IMR-90 (cell line): Measurements from ENCODE around the gene STRIP1. TPM values are rescaled to one million over a fixed set of nuclear protein-coding genes. Genes with fewer than 3 reads are reported as not detected.

Experiments used
- ATAC-seq: fragments of 200-7000 bp; cut with Tn5 transposase; 2 replicates; pipeline ENCODE4 v1.9.1; 2020; ENCODE audit warnings: low read depth, mild to moderate bottlenecking, moderate library complexity
- BruUV-seq: library from RNA; stranded (reverse); fragments of 400-500 nt; replicated peaks from 2 replicates; lab custom pipeline; 2021; lab: Mats Ljungman, UMichigan
- CTCF ChIA-PET: fragments of 300-600 bp; formaldehyde crosslinking; extraction: SDS; loops from one replicate; lab custom pipeline; 2021; ENCODE audit warnings: antibody characterized with exemption; lab: Yijun Ruan, JAX
- POLR2A ChIA-PET: fragments of 300-600 bp; sonication (Branson Sonifier 250); formaldehyde crosslinking; loops from one replicate; lab custom pipeline; 2022; ENCODE audit warnings: antibody characterized with exemption; ENCODE audit not compliant: unreplicated experiment; lab: Charles Lee
- DNase-seq: peaks from one replicate; pipeline ENCODE4 v3.0.0; 2013
- H2AFZ ChIP-seq: replicated peaks from 2 replicates; pipeline ENCODE3; 2013; ENCODE audit warnings: low read length, mild to moderate bottlenecking; ENCODE audit not compliant: poor library complexity
- H2AK5ac ChIP-seq: 2 replicates; pipeline ENCODE4 v1.6.1; 2013; ENCODE audit warnings: low read depth, low read length, inconsistent platforms
- H2AK9ac ChIP-seq: replicated peaks from 2 replicates; pipeline ENCODE3; 2013; ENCODE audit warnings: mild to moderate bottlenecking, low read depth, low read length, moderate library complexity; ENCODE audit not compliant: poor library complexity
- H2BK120ac ChIP-seq: 2 replicates; pipeline ENCODE4 v1.6.1; 2013; ENCODE audit warnings: low read depth, low read length, inconsistent platforms
- H2BK15ac ChIP-seq: 3 replicates; pipeline ENCODE4 v1.6.1; 2013; ENCODE audit warnings: low read depth, low read length, inconsistent platforms
- H2BK20ac ChIP-seq: 2 replicates; pipeline ENCODE4 v1.6.1; 2013; ENCODE audit warnings: low read depth, mild to moderate bottlenecking, inconsistent platforms, low read length, moderate library complexity
- H2BK5ac ChIP-seq: 2 replicates; pipeline ENCODE4 v1.6.1; 2013; ENCODE audit warnings: mild to moderate bottlenecking, low read depth, low read length, inconsistent platforms; ENCODE audit not compliant: poor library complexity, severe bottlenecking
- H3K14ac ChIP-seq: replicated peaks from 2 replicates; pipeline ENCODE4 v1.6.1; 2013; ENCODE audit warnings: low read depth, low read length, inconsistent platforms
- H3K18ac ChIP-seq: 2 replicates; pipeline ENCODE4 v1.6.1; 2013; ENCODE audit warnings: low read depth, low read length, control low read depth
- H3K23ac ChIP-seq: 2 replicates; pipeline ENCODE4 v1.6.1; 2013; ENCODE audit warnings: low read depth, low read length, inconsistent platforms
- H3K27ac ChIP-seq: 2 replicates; pipeline ENCODE4 v1.5.1; 2013; ENCODE audit warnings: mild to moderate bottlenecking, control low read depth, low read length; ENCODE audit not compliant: insufficient read depth
- H3K27me3 ChIP-seq: 2 replicates; pipeline ENCODE4 v1.6.1; 2013; ENCODE audit warnings: low read length; ENCODE audit not compliant: control insufficient read depth, insufficient read depth
- H3K36me3 ChIP-seq: 2 replicates; pipeline ENCODE4 v1.6.1; 2013; ENCODE audit warnings: low read length, mixed read lengths; ENCODE audit not compliant: control insufficient read depth, insufficient read depth
- H3K4ac ChIP-seq: 2 replicates; pipeline ENCODE4 v1.6.1; 2013; ENCODE audit warnings: low read depth, low read length, inconsistent platforms
- H3K4me1 ChIP-seq: 2 replicates; pipeline ENCODE4 v1.6.1; 2013; ENCODE audit warnings: low read length, mixed read lengths; ENCODE audit not compliant: control insufficient read depth, insufficient read depth
- H3K4me2 ChIP-seq: 2 replicates; pipeline ENCODE4 v1.6.1; 2013; ENCODE audit warnings: low read depth, mild to moderate bottlenecking, control low read depth, low read length, moderate library complexity
- H3K4me3 ChIP-seq: 2 replicates; pipeline ENCODE4 v1.5.1; 2013; ENCODE audit warnings: low read depth, mild to moderate bottlenecking, control low read depth, low read length, moderate library complexity; ENCODE audit not compliant: insufficient read depth
- H3K56ac ChIP-seq: 2 replicates; pipeline ENCODE4 v1.6.1; 2013; ENCODE audit warnings: low read length, inconsistent platforms; ENCODE audit not compliant: insufficient read depth; ENCODE audit errors: extremely low read depth
- H3K79me1 ChIP-seq, 2 experiments: 2 replicates each; pipeline ENCODE4 v1.6.1; 2013; ENCODE audit warnings: low read length in 2 of 2, inconsistent platforms in 1 of 2, low read depth in 1 of 2
- H3K9ac ChIP-seq: 2 replicates; pipeline ENCODE4 v1.6.1; 2013; ENCODE audit warnings: low read depth, low read length, control low read depth
- H3K9me1 ChIP-seq: 2 replicates; pipeline ENCODE4 v1.6.1; 2013; ENCODE audit warnings: low read length, inconsistent platforms; ENCODE audit not compliant: insufficient read depth
- H3K9me3 ChIP-seq: 2 replicates; pipeline ENCODE4 v1.6.1; 2013; ENCODE audit warnings: low read length; ENCODE audit not compliant: control insufficient read depth, insufficient read depth
- H4K20me1 ChIP-seq: 2 replicates; pipeline ENCODE4 v1.6.1; 2013; ENCODE audit warnings: low read length, inconsistent platforms; ENCODE audit not compliant: insufficient read depth
- H4K5ac ChIP-seq: 2 replicates; pipeline ENCODE4 v1.6.1; 2013; ENCODE audit warnings: mild to moderate bottlenecking, low read depth, low read length, control low read depth
- H4K8ac ChIP-seq, 2 experiments: 2 replicates each; pipeline ENCODE4 v1.6.1; 2013; ENCODE audit warnings: low read depth in 2 of 2, low read length in 2 of 2, control low read depth in 1 of 2, inconsistent platforms in 1 of 2
- H4K91ac ChIP-seq: 2 replicates; pipeline ENCODE4 v1.6.1; 2013; ENCODE audit warnings: low read depth, low read length, inconsistent platforms; ENCODE audit not compliant: insufficient read depth
- ELK1 ChIP-seq: fragments of 150-350 bp; IDR thresholded peaks from 2 replicates; pipeline ENCODE4 v1.6.1; 2016; ENCODE audit warnings: low read depth, mild to moderate bottlenecking, low read length, moderate library complexity, borderline replicate concordance
- MAZ ChIP-seq: IDR thresholded peaks from 2 replicates; pipeline ENCODE4 v1.6.1; 2012; ENCODE audit warnings: low read depth, mild to moderate bottlenecking, low read length, improper control_type of control experiment, moderate library complexity, borderline replicate concordance
- WGBS, 2 experiments: methylation state at CpG; one replicate each; pipeline versions ENCODE4 v1.1.5 to v1.1.7; 2013; ENCODE audit warnings: missing lambda C conversion rate in 2 of 2; ENCODE audit not compliant: insufficient read length in 1 of 2; ENCODE audit errors: extremely low coverage in 2 of 2; 5-methylcytosine and 5-hydroxymethylcytosine counted together
- dilution Hi-C: fragments of 300-500 bp; cut with HindIII; formaldehyde crosslinking; loops from one replicate; pipeline ENCODE4 v1.14.3; 2018; ENCODE audit warnings: low sequenced_read_pairs; ENCODE audit not compliant: unreplicated experiment
- in situ Hi-C: fragments of 300-500 bp; cut with MboI; formaldehyde crosslinking; loops from 3 replicates; pipeline ENCODE4 v1.14.3; 2019; ENCODE audit warnings: low sequenced_read_pairs, inconsistent platforms, mixed read lengths
- intact Hi-C: fragments of 100-400 bp; cut with micrococcal nuclease; formaldehyde crosslinking; loops from 2 replicates; pipeline ENCODE4 v1.10.0; 2022
- polyA plus RNA-seq, 3 experiments: library from polyadenylated mRNA; depleted of rRNA; stranded (reverse); fragments of >200 nt; gene quantifications; 2 replicates each; pipeline ENCODE4 v1.2.3, GENCODE V29; 2012; ENCODE audit warnings: low replicate concordance in 1 of 3
- total RNA-seq: library from RNA; depleted of rRNA; stranded (reverse); fragments of >200 nt; gene quantifications from 2 replicates; pipeline ENCODE4 v1.2.3, GENCODE V29; 2012

Gene STRIP1
- total and polyA plus RNA-seq, 2 of the 4 experiments (the other 2 are of a cell fraction): 30.4 to 33.5 TPM

GRCh38 chr1:110081061-110081460 is 46.6 kb downstream of the STRIP1 start:
- in situ Hi-C loops (no loop called here), intact Hi-C loops (no loop called here), dilution Hi-C loops (no loop called here)
- H3K9ac ChIP-seq: no peak overlapping the region
- no peak overlapping the region for H2BK20ac ChIP-seq
- H3K4me1 ChIP-seq: no peaks in the 10 kb centered on the region; the same call in 1 of the 2 replicates
- no peak overlapping the region for H2AK9ac ChIP-seq
- H3K4me2 ChIP-seq: no peak overlapping the region
- ChIA-PET POLR2A (no interaction called here), CTCF (interaction anchor here (0.9 kb wide), 1 partner anchor 9 kb away, joined by 3 read pairs; no protein-coding TSS in a partner anchor)
- no peak overlapping the region for H3K14ac ChIP-seq
- H3K9me1 ChIP-seq: no peaks in the 10 kb centered on the region
- H2BK5ac ChIP-seq: no peak overlapping the region
- 70% methylated on average over 3 of the region's 5 CpGs; no CpG with 5 or more reads in 1 of the 2 experiments for WGBS, 2 experiments
- DNase-seq: no peak
- H4K91ac ChIP-seq: no peak overlapping the region
- no peak overlapping the region for H3K23ac ChIP-seq
- no peak overlapping the region for H4K5ac ChIP-seq
- no peak for ATAC-seq
- H2BK120ac ChIP-seq: no peak overlapping the region
- H2AFZ ChIP-seq: no peak overlapping the region
- no peak overlapping the region for H3K4ac ChIP-seq
- H3K27ac ChIP-seq: no peak overlapping the region
- no peak overlapping the region for H3K18ac ChIP-seq
- no peak overlapping the region for H4K8ac ChIP-seq
- TF ChIP-seq MAZ: no peak
- TF ChIP-seq ELK1: no peak
- peaks cover 9% of the 10 kb centered on the region for H3K9me3 ChIP-seq
- H2BK15ac ChIP-seq: no peak overlapping the region
- H2AK5ac ChIP-seq: no peak overlapping the region
- H3K27me3 ChIP-seq: peaks cover 84% of the 10 kb centered on the region
- no peaks in the 10 kb centered on the region for H3K79me1 ChIP-seq
- H4K20me1 ChIP-seq: no peaks in the 10 kb centered on the region
- H3K56ac ChIP-seq: no peak overlapping the region
- no peak overlapping the region for H3K4me3 ChIP-seq
- no TSS peak for BruUV-seq
- no peaks in the 10 kb centered on the region for H3K36me3 ChIP-seq
